HepG2 (cell line): ENCODE data around the gene SMPX. TPM values are rescaled to one million over a fixed set of nuclear protein-coding genes. Genes with fewer than 3 reads are reported as not detected.

Experiments used
- ATAC-seq: fragments of 200-7000 bp; cut with Tn5 transposase; 3 replicates; pipeline ENCODE4 v1.9.1; 2020; ENCODE audit warnings: mild to moderate bottlenecking, moderate library complexity
- Bru-seq: library from RNA; stranded (reverse); fragments of 400-500 nt; gene quantifications from one replicate; lab custom pipeline; 2021; lab: Mats Ljungman, UMichigan
- BruChase-seq, 2 experiments: library from RNA; stranded (reverse); fragments of 400-500 nt; gene quantifications; one replicate each; lab custom pipeline; 2021; lab: Mats Ljungman, UMichigan
- BruUV-seq: library from RNA; stranded (reverse); fragments of 400-500 nt; replicated peaks from 2 replicates; lab custom pipeline; 2021; lab: Mats Ljungman, UMichigan
- CTCF ChIA-PET: fragments of 300-600 bp; formaldehyde crosslinking; extraction: SDS; loops from one replicate; lab custom pipeline; 2021; ENCODE audit warnings: low total read pairs, inconsistent platforms, low intra/inter-chr PET ratio; lab: Yijun Ruan, JAX
- POLR2A ChIA-PET: fragments of 350-600 bp; sonication (Branson Sonifier 250); formaldehyde crosslinking; loops from one replicate; lab custom pipeline; 2020; ENCODE audit warnings: antibody characterized with exemption, inconsistent platforms; lab: Yijun Ruan, JAX
- DNase-seq: peaks from one replicate; pipeline ENCODE4 v3.0.0-alpha.2; 2015; ENCODE audit warnings: low spot score
- FAIRE-seq: peaks from 3 replicates; lab custom pipeline; 2011; peaks lifted over from hg19 to GRCh38; lab: Jason Lieb, UNC
- H2AFZ ChIP-seq: one replicate; pipeline ENCODE4 v1.6.1; 2011; ENCODE audit warnings: low read length, inconsistent platforms
- H3K27ac ChIP-seq: fragments of 300-600 bp; 3 replicates; pipeline ENCODE4 v1.8.0; 2011; ENCODE audit warnings: mixed run types, mild to moderate bottlenecking, mixed read lengths, low read length, inconsistent platforms; ENCODE audit not compliant: insufficient read depth; ENCODE audit errors: extremely low read length
- H3K27me3 ChIP-seq, 2 experiments: fragments of 200-600 bp in 1 of 2; 2 replicates in 1 of 2; 3 replicates in 1 of 2; pipeline versions ENCODE4 v1.6.0 to v1.8.0; 2011; ENCODE audit warnings: low read length in 2 of 2, mild to moderate bottlenecking in 2 of 2, moderate library complexity in 2 of 2, inconsistent platforms in 1 of 2; ENCODE audit not compliant: insufficient read depth in 2 of 2, control insufficient read depth in 1 of 2
- H3K36me3 ChIP-seq, 2 experiments: fragments of 200-600 bp in 1 of 2; replicated peaks in 1 of 2; 2 replicates in 1 of 2; 3 replicates in 1 of 2; pipeline versions ENCODE4 v1.5.1 to v1.8.0; 2011; ENCODE audit warnings: low read length in 2 of 2, inconsistent platforms in 1 of 2; ENCODE audit not compliant: insufficient read depth in 2 of 2, control insufficient read depth in 1 of 2
- H3K4me1 ChIP-seq: 2 replicates; pipeline ENCODE4 v1.5.1; 2012; ENCODE audit warnings: low read length, inconsistent platforms; ENCODE audit not compliant: insufficient read depth
- H3K4me2 ChIP-seq: 2 replicates; pipeline ENCODE4 v1.6.0; 2011; ENCODE audit warnings: low read depth, low read length, inconsistent platforms
- H3K4me3 ChIP-seq, 3 experiments: fragments of 200-600 bp in 1 of 3; sonication (generic), shearing (Covaris generic) in 1 of 3; replicated peaks in 1 of 3; 2 replicates each; pipeline ENCODE4 v1.5.1; 2011 to 2016; ENCODE audit warnings: low read length in 3 of 3, inconsistent platforms in 2 of 3, low read depth in 2 of 3, mild to moderate bottlenecking in 2 of 3, control low read depth in 1 of 3, mixed read lengths in 1 of 3; ENCODE audit not compliant: insufficient read depth in 1 of 3
- H3K79me2 ChIP-seq: one replicate; pipeline ENCODE4 v1.6.1; 2011; ENCODE audit warnings: low read length, inconsistent platforms; ENCODE audit not compliant: insufficient read depth
- H3K9ac ChIP-seq: 2 replicates; pipeline ENCODE4 v1.6.0; 2011; ENCODE audit warnings: mild to moderate bottlenecking, low read depth, low read length, inconsistent platforms; ENCODE audit not compliant: insufficient read depth
- H3K9me3 ChIP-seq: 2 replicates; pipeline ENCODE4 v1.5.1; 2012; ENCODE audit warnings: mild to moderate bottlenecking, low read length
- H4K20me1 ChIP-seq: 2 replicates; pipeline ENCODE4 v1.6.0; 2011; ENCODE audit warnings: inconsistent platforms, mild to moderate bottlenecking, low read length, moderate library complexity; ENCODE audit not compliant: insufficient read depth
- CBFB ChIP-seq: sonication (generic); formaldehyde crosslinking; IDR thresholded peaks from 2 replicates; pipeline ENCODE4 v1.4.0; 2020; ENCODE audit warnings: missing genetic modification reagents
- CCAR2 ChIP-seq: fragments of 200-400 bp; formaldehyde crosslinking; optimal IDR thresholded peaks from 2 replicates; pipeline ENCODE3; 2018; ENCODE audit warnings: low read depth, mild to moderate bottlenecking, low read length, moderate library complexity
- EEA1 ChIP-seq: sonication (generic); formaldehyde crosslinking; IDR thresholded peaks from 2 replicates; pipeline ENCODE4 v1.5.1; 2020; ENCODE audit warnings: mild to moderate bottlenecking, missing genetic modification reagents, borderline replicate concordance
- ESRRA ChIP-seq: sonication (generic); formaldehyde crosslinking; IDR thresholded peaks from 2 replicates; pipeline ENCODE4 v1.5.1; 2020; ENCODE audit warnings: mild to moderate bottlenecking, low read depth, missing genetic modification reagents
- GATAD1 ChIP-seq: IDR thresholded peaks from 2 replicates; pipeline ENCODE4 v1.6.1; 2016; ENCODE audit warnings: missing genetic modification reagents, missing compliant biosample characterization
- MLXIP ChIP-seq: sonication (generic); formaldehyde crosslinking; IDR thresholded peaks from 2 replicates; pipeline ENCODE4 v1.9.0; 2021; ENCODE audit warnings: missing genetic modification reagents, borderline replicate concordance
- PCBP2 ChIP-seq: fragments of 200-400 bp; formaldehyde crosslinking; optimal IDR thresholded peaks from 2 replicates; pipeline ENCODE3; 2018; ENCODE audit warnings: low read length, low read depth; ENCODE audit not compliant: poor library complexity, severe bottlenecking
- SNRNP70 ChIP-seq: fragments of 200-400 bp; formaldehyde crosslinking; IDR thresholded peaks from 2 replicates; pipeline ENCODE4 v1.6.1; 2017; ENCODE audit warnings: mild to moderate bottlenecking, low read depth, low read length, moderate library complexity
- ZNF263 ChIP-seq: sonication (generic); formaldehyde crosslinking; IDR thresholded peaks from 2 replicates; pipeline ENCODE4 v1.4.0; 2020; ENCODE audit warnings: missing genetic modification reagents
- ZNF333 ChIP-seq: sonication (generic); formaldehyde crosslinking; IDR thresholded peaks from 2 replicates; pipeline ENCODE4 v1.4.0; 2020; ENCODE audit warnings: mild to moderate bottlenecking, missing genetic modification reagents, borderline replicate concordance
- ZNF550 ChIP-seq: sonication (generic); formaldehyde crosslinking; IDR thresholded peaks from 2 replicates; pipeline ENCODE4 v1.4.0; 2020; ENCODE audit warnings: mild to moderate bottlenecking, missing genetic modification reagents, borderline replicate concordance
- ZNF761 ChIP-seq: sonication (generic); formaldehyde crosslinking; conservative IDR thresholded peaks from 2 replicates; pipeline ENCODE4 v1.4.0; 2020; ENCODE audit warnings: mild to moderate bottlenecking, missing genetic modification reagents
- ZNF83 ChIP-seq: sonication (generic); formaldehyde crosslinking; IDR thresholded peaks from 2 replicates; pipeline ENCODE4 v1.4.0; 2020; ENCODE audit warnings: missing genetic modification reagents, mild to moderate bottlenecking, borderline replicate concordance
- ZSCAN21 ChIP-seq: sonication (generic); formaldehyde crosslinking; IDR thresholded peaks from 2 replicates; pipeline ENCODE4 v1.8.0; 2022; ENCODE audit warnings: mild to moderate bottlenecking, missing genetic modification reagents, moderate library complexity, borderline replicate concordance
- WGBS: methylation state at CpG from one replicate; pipeline ENCODE4 v1.1.6; 2017; ENCODE audit warnings: low lambda C conversion rate; 5-methylcytosine and 5-hydroxymethylcytosine counted together
- in situ Hi-C: cut with HindIII; loops from 2 replicates; pipeline ENCODE4 v1.10.0; 2017; ENCODE audit warnings: low pct_unique_long_range_greater_than_20kb; ENCODE audit not compliant: extremely low pct_ligation_motif_present
- intact Hi-C: fragments of 100-400 bp; cut with micrococcal nuclease; formaldehyde crosslinking; loops from one replicate; pipeline ENCODE4 v1.10.0; 2022; ENCODE audit not compliant: unreplicated experiment
- long read RNA-seq, 2 experiments: library from RNA in 1 of 2; library from polyadenylated mRNA in 1 of 2; stranded (forward) in 1 of 2; unstranded in 1 of 2; transcript quantifications; one replicate each; pipeline ENCODE4 v2.0.0, GENCODE V29; 2019 to 2022
- polyA minus RNA-seq, 3 experiments: library from RNA; depleted of rRNA, polyadenylated mRNA; stranded (reverse); fragments of >200 nt; gene quantifications; 2 replicates each; pipeline ENCODE4 v1.2.3, GENCODE V29; 2011; ENCODE audit warnings: low replicate concordance in 1 of 3
- polyA plus RNA-seq, 8 experiments: library from polyadenylated mRNA; depleted of rRNA in 3 of 8; stranded (reverse) in 7 of 8; unstranded in 1 of 8; fragments of >200 nt; fragmentation: Illumina TruSeq in 4 of 8; extraction: Trizol in 4 of 8; gene quantifications; 2 replicates each; pipeline versions ENCODE4 v1.2.1 to v1.2.3, GENCODE V29; 2011 to 2016; ENCODE audit warnings: low read depth in 4 of 8, missing spikeins in 1 of 8, mixed read lengths in 1 of 8; ENCODE audit not compliant: insufficient read depth in 1 of 8
- total RNA-seq, 5 experiments: library from RNA; depleted of rRNA; stranded (reverse); fragments of >200 nt; fragmentation: Illumina TruSeq; extraction: Trizol; gene quantifications; 2 replicates each; pipeline ENCODE4 v1.2.3, GENCODE V29; 2016; ENCODE audit warnings: low read depth in 1 of 5
- TF ChIP-seq, protein P1 (sequence below): sonication (generic); formaldehyde crosslinking; IDR thresholded peaks from 2 replicates; pipeline ENCODE4 v1.5.1; 2020; ENCODE audit warnings: mild to moderate bottlenecking, missing genetic modification reagents, moderate library complexity

Gene SMPX
- 0.67 and 1.8 TPM in 2 replicates for total RNA-seq (2016; rRNA removed; fragmentation: Illumina TruSeq; extraction: Trizol)
- 0.44 and 0.61 TPM in 2 replicates for total RNA-seq (2016; cell fraction: cytosol; rRNA removed; fragmentation: Illumina TruSeq; extraction: Trizol; ENCODE audit: low read depth)
- 1.2 and 1.8 TPM in 2 replicates for total RNA-seq (2016; cell fraction: insoluble cytoplasmic fraction; rRNA removed; fragmentation: Illumina TruSeq; extraction: Trizol)
- 0.48 and 0.71 TPM in 2 replicates for total RNA-seq (2016; cell fraction: membrane; rRNA removed; fragmentation: Illumina TruSeq; extraction: Trizol)
- total RNA-seq (2016; cell fraction: nucleus; rRNA removed; fragmentation: Illumina TruSeq; extraction: Trizol): 3.1 and 5.3 TPM in 2 replicates
- 0.91 and 0.95 TPM in 2 replicates for polyA plus RNA-seq (2011; rRNA removed)
- polyA plus RNA-seq (2011; cell fraction: cytosol; rRNA removed): 0.16 and 0.23 TPM in 2 replicates
- 2.5 and 2.9 TPM in 2 replicates for polyA plus RNA-seq (2011; cell fraction: nucleus; rRNA removed)
- polyA plus RNA-seq (2012): 0.52 and 2.3 TPM in 2 replicates
- 0.40 and 0.52 TPM in 2 replicates for polyA plus RNA-seq (2016; cell fraction: cytosol; fragmentation: Illumina TruSeq; extraction: Trizol; ENCODE audit: low read depth)
- polyA plus RNA-seq (2016; cell fraction: insoluble cytoplasmic fraction; fragmentation: Illumina TruSeq; extraction: Trizol; ENCODE audit: low read depth): 0.56 and 1.7 TPM in 2 replicates
- polyA plus RNA-seq (2016; cell fraction: membrane; fragmentation: Illumina TruSeq; extraction: Trizol; ENCODE audit: low read depth): 0.56 and 0.82 TPM in 2 replicates
- 12.4 and 13.9 TPM in 2 replicates for polyA plus RNA-seq (2016; cell fraction: nucleus; fragmentation: Illumina TruSeq; extraction: Trizol; ENCODE audit: insufficient read depth, low read depth)
- polyA minus RNA-seq (2011; rRNA and poly(A)+ RNA removed; ENCODE audit: low replicate concordance): not detected in 2 replicates
- not detected in 2 replicates for polyA minus RNA-seq (2011; cell fraction: cytosol; rRNA and poly(A)+ RNA removed)
- polyA minus RNA-seq (2011; cell fraction: nucleus; rRNA and poly(A)+ RNA removed): 0.64 and 2.0 TPM in 2 replicates
- Bru-seq, nascent RNA: percentile 41 among the genes with signal in this experiment
- BruChase-seq, experiment 1, labeled RNA remaining after a 6-hour chase: percentile 40 among the genes with signal in this experiment
- BruChase-seq, experiment 2, labeled RNA remaining after a 2-hour chase: percentile 37 among the genes with signal in this experiment
- long read RNA-seq, experiment 1: 0 reads
- long read RNA-seq, experiment 2: 0 reads

GRCh38 chrX:21757960-21758359 is at the start of gene SMPX:
SMPX (minus strand) TSS chrX:21758116; CDS start chrX:21754290, 3,826 bp downstream.
- Histone ChIP-seq H3K9ac (no peak within 1 kb of the TSS), H3K27me3 (no peaks in the 10 kb centered on the region), H3K4me3 (no peak within 1 kb of the TSS), H3K79me2 (no peaks in the 10 kb centered on the region), H4K20me1 (no peaks in the 10 kb centered on the region), H3K36me3 (no peaks in the 10 kb centered on the region), H2AFZ (no peak within 1 kb of the TSS), H3K4me2 (no peak within 1 kb of the TSS), H3K27ac (no peak within 1 kb of the TSS), H3K9me3 (no peaks in the 10 kb centered on the region), H3K4me1 (peaks cover 15% of the 10 kb centered on the region)
- ChIA-PET POLR2A (interaction anchor here (2.8 kb wide), 1 partner anchor 13 kb away, joined by 9 read pairs; no protein-coding TSS in a partner anchor), CTCF (no interaction called here)
- no peak for DNase-seq
- no TSS peak for BruUV-seq
- intact Hi-C loops (no loop called here), in situ Hi-C loops (no loop called here)
- no peak for ATAC-seq
- TF ChIP-seq ESRRA (CRISPR knock-in tag): no peak
- TF ChIP-seq PCBP2: no peak
- no peak for TF ChIP-seq ZNF263 (CRISPR knock-in tag)
- TF ChIP-seq GATAD1 (CRISPR knock-in tag): no peak
- TF ChIP-seq ZNF333: no peak
- no peak for TF ChIP-seq ZNF83 (CRISPR knock-in tag)
- no peak for TF ChIP-seq CCAR2
- TF ChIP-seq, protein P1, sequence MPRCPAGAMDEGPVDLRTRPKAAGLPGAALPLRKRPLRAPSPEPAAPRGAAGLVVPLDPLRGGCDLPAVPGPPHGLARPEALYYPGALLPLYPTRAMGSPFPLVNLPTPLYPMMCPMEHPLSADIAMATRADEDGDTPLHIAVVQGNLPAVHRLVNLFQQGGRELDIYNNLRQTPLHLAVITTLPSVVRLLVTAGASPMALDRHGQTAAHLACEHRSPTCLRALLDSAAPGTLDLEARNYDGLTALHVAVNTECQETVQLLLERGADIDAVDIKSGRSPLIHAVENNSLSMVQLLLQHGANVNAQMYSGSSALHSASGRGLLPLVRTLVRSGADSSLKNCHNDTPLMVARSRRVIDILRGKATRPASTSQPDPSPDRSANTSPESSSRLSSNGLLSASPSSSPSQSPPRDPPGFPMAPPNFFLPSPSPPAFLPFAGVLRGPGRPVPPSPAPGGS (CRISPR knock-in tag): no peak
- no peak for TF ChIP-seq MLXIP
- TF ChIP-seq ZNF761 (CRISPR knock-in tag): no peak
- no peak for TF ChIP-seq SNRNP70
- TF ChIP-seq CBFB (CRISPR knock-in tag): no peak
- TF ChIP-seq ZSCAN21 (CRISPR knock-in tag): no peak
- no peak for TF ChIP-seq EEA1 (CRISPR knock-in tag)
- no peak for TF ChIP-seq ZNF550
- WGBS: 96% methylated on average over 12 of the region's 12 CpGs
- no peak for FAIRE-seq
